HepG2 (cell line): Measurements from ENCODE around the gene PTPRU. TPM values are rescaled to one million over a fixed set of nuclear protein-coding genes. Genes with fewer than 3 reads are reported as not detected.

Source experiments
- ATAC-seq: fragments of 200-7000 bp; cut with Tn5 transposase; 3 replicates; pipeline ENCODE4 v1.9.1; 2020; ENCODE audit warnings: mild to moderate bottlenecking, moderate library complexity
- BruUV-seq: library from RNA; stranded (reverse); fragments of 400-500 nt; replicated peaks from 2 replicates; lab custom pipeline; 2021; lab: Mats Ljungman, UMichigan
- CTCF ChIA-PET: fragments of 300-600 bp; formaldehyde crosslinking; extraction: SDS; loops from one replicate; lab custom pipeline; 2021; ENCODE audit warnings: low total read pairs, inconsistent platforms, low intra/inter-chr PET ratio; lab: Yijun Ruan, JAX
- POLR2A ChIA-PET: fragments of 350-600 bp; sonication (Branson Sonifier 250); formaldehyde crosslinking; loops from one replicate; lab custom pipeline; 2020; ENCODE audit warnings: antibody characterized with exemption, inconsistent platforms; lab: Yijun Ruan, JAX
- DNase-seq: peaks from one replicate; pipeline ENCODE4 v3.0.0-alpha.2; 2015; ENCODE audit warnings: low spot score
- FAIRE-seq: peaks from 3 replicates; lab custom pipeline; 2011; peaks lifted over from hg19 to GRCh38; lab: Jason Lieb, UNC
- H2AFZ ChIP-seq: one replicate; pipeline ENCODE4 v1.6.1; 2011; ENCODE audit warnings: low read length, inconsistent platforms
- H3K27ac ChIP-seq: fragments of 300-600 bp; 3 replicates; pipeline ENCODE4 v1.8.0; 2011; ENCODE audit warnings: mixed run types, mild to moderate bottlenecking, mixed read lengths, low read length, inconsistent platforms; ENCODE audit not compliant: insufficient read depth; ENCODE audit errors: extremely low read length
- H3K27me3 ChIP-seq, 2 experiments: fragments of 200-600 bp in 1 of 2; 2 replicates in 1 of 2; 3 replicates in 1 of 2; pipeline versions ENCODE4 v1.6.0 to v1.8.0; 2011; ENCODE audit warnings: low read length in 2 of 2, mild to moderate bottlenecking in 2 of 2, moderate library complexity in 2 of 2, inconsistent platforms in 1 of 2; ENCODE audit not compliant: insufficient read depth in 2 of 2, control insufficient read depth in 1 of 2
- H3K36me3 ChIP-seq, 2 experiments: fragments of 200-600 bp in 1 of 2; replicated peaks in 1 of 2; 2 replicates in 1 of 2; 3 replicates in 1 of 2; pipeline versions ENCODE4 v1.5.1 to v1.8.0; 2011; ENCODE audit warnings: low read length in 2 of 2, inconsistent platforms in 1 of 2; ENCODE audit not compliant: insufficient read depth in 2 of 2, control insufficient read depth in 1 of 2
- H3K4me1 ChIP-seq: 2 replicates; pipeline ENCODE4 v1.5.1; 2012; ENCODE audit warnings: low read length, inconsistent platforms; ENCODE audit not compliant: insufficient read depth
- H3K4me2 ChIP-seq: 2 replicates; pipeline ENCODE4 v1.6.0; 2011; ENCODE audit warnings: low read depth, low read length, inconsistent platforms
- H3K4me3 ChIP-seq, 3 experiments: fragments of 200-600 bp in 1 of 3; sonication (generic), shearing (Covaris generic) in 1 of 3; replicated peaks in 1 of 3; 2 replicates each; pipeline ENCODE4 v1.5.1; 2011 to 2016; ENCODE audit warnings: low read length in 3 of 3, inconsistent platforms in 2 of 3, low read depth in 2 of 3, mild to moderate bottlenecking in 2 of 3, control low read depth in 1 of 3, mixed read lengths in 1 of 3; ENCODE audit not compliant: insufficient read depth in 1 of 3
- H3K79me2 ChIP-seq: one replicate; pipeline ENCODE4 v1.6.1; 2011; ENCODE audit warnings: low read length, inconsistent platforms; ENCODE audit not compliant: insufficient read depth
- H3K9ac ChIP-seq: 2 replicates; pipeline ENCODE4 v1.6.0; 2011; ENCODE audit warnings: mild to moderate bottlenecking, low read depth, low read length, inconsistent platforms; ENCODE audit not compliant: insufficient read depth
- H3K9me3 ChIP-seq: 2 replicates; pipeline ENCODE4 v1.5.1; 2012; ENCODE audit warnings: mild to moderate bottlenecking, low read length
- H4K20me1 ChIP-seq: 2 replicates; pipeline ENCODE4 v1.6.0; 2011; ENCODE audit warnings: inconsistent platforms, mild to moderate bottlenecking, low read length, moderate library complexity; ENCODE audit not compliant: insufficient read depth
- BORCS8-MEF2B ChIP-seq: sonication (generic); formaldehyde crosslinking; IDR thresholded peaks from 2 replicates; pipeline ENCODE4 v1.8.0; 2022; ENCODE audit warnings: mild to moderate bottlenecking, missing genetic modification reagents
- CBX1 ChIP-seq: IDR thresholded peaks from one replicate; pipeline ENCODE4 v1.6.1; 2016; ENCODE audit warnings: antibody characterized with exemption, low read depth
- ELF3 ChIP-seq: IDR thresholded peaks from 2 replicates; pipeline ENCODE4 v1.6.1; 2016; ENCODE audit warnings: missing genetic modification reagents, missing compliant biosample characterization
- JUN ChIP-seq: sonication (generic); formaldehyde crosslinking; IDR thresholded peaks from 2 replicates; pipeline ENCODE4 v1.4.0; 2020; ENCODE audit warnings: mild to moderate bottlenecking, missing genetic modification reagents
- NBN ChIP-seq: fragments of 450-650 bp; conservative IDR thresholded peaks from 2 replicates; pipeline ENCODE4 v1.6.1; 2017
- PHB2 ChIP-seq: fragments of 450-650 bp; IDR thresholded peaks from 2 replicates; pipeline ENCODE4 v1.6.1; 2018; ENCODE audit not compliant: partially characterized antibody
- SATB2 ChIP-seq: sonication (generic); formaldehyde crosslinking; IDR thresholded peaks from 2 replicates; pipeline ENCODE4 v1.5.0; 2020; ENCODE audit warnings: missing genetic modification reagents
- SRY ChIP-seq: sonication (generic); formaldehyde crosslinking; IDR thresholded peaks from 2 replicates; pipeline ENCODE4 v1.8.0; 2022; ENCODE audit warnings: mild to moderate bottlenecking, missing genetic modification reagents
- XRCC5 ChIP-seq: fragments of 200-400 bp; formaldehyde crosslinking; optimal IDR thresholded peaks from 2 replicates; pipeline ENCODE3; 2017; ENCODE audit warnings: mild to moderate bottlenecking, low read length
- ZFP1 ChIP-seq: IDR thresholded peaks from 2 replicates; pipeline ENCODE4 v1.6.1; 2016
- ZNF282 ChIP-seq: fragments of 450-650 bp; IDR thresholded peaks from 2 replicates; pipeline ENCODE4 v1.6.1; 2018; ENCODE audit not compliant: partially characterized antibody
- ZNF552 ChIP-seq: sonication (generic); formaldehyde crosslinking; IDR thresholded peaks from 2 replicates; pipeline ENCODE4 v1.9.0; 2022; ENCODE audit warnings: missing genetic modification reagents, mild to moderate bottlenecking, borderline replicate concordance
- ZNF75D ChIP-seq: sonication (generic); formaldehyde crosslinking; IDR thresholded peaks from 2 replicates; pipeline ENCODE4 v1.8.1; 2023; ENCODE audit warnings: missing genetic modification reagents, mild to moderate bottlenecking, borderline replicate concordance
- ZNF772 ChIP-seq: sonication (generic); formaldehyde crosslinking; IDR thresholded peaks from 2 replicates; pipeline ENCODE4 v1.5.0; 2020; ENCODE audit warnings: mild to moderate bottlenecking, missing genetic modification reagents
- WGBS: methylation state at CpG from one replicate; pipeline ENCODE4 v1.1.6; 2017; ENCODE audit warnings: low lambda C conversion rate; 5-methylcytosine and 5-hydroxymethylcytosine counted together
- in situ Hi-C: cut with HindIII; loops from 2 replicates; pipeline ENCODE4 v1.10.0; 2017; ENCODE audit warnings: low pct_unique_long_range_greater_than_20kb; ENCODE audit not compliant: extremely low pct_ligation_motif_present
- intact Hi-C: fragments of 100-400 bp; cut with micrococcal nuclease; formaldehyde crosslinking; loops from one replicate; pipeline ENCODE4 v1.10.0; 2022; ENCODE audit not compliant: unreplicated experiment
- polyA plus RNA-seq, 8 experiments: library from polyadenylated mRNA; depleted of rRNA in 3 of 8; stranded (reverse) in 7 of 8; unstranded in 1 of 8; fragments of >200 nt; fragmentation: Illumina TruSeq in 4 of 8; extraction: Trizol in 4 of 8; gene quantifications; 2 replicates each; pipeline versions ENCODE4 v1.2.1 to v1.2.3, GENCODE V29; 2011 to 2016; ENCODE audit warnings: low read depth in 4 of 8, missing spikeins in 1 of 8, mixed read lengths in 1 of 8; ENCODE audit not compliant: insufficient read depth in 1 of 8
- total RNA-seq, 5 experiments: library from RNA; depleted of rRNA; stranded (reverse); fragments of >200 nt; fragmentation: Illumina TruSeq; extraction: Trizol; gene quantifications; 2 replicates each; pipeline ENCODE4 v1.2.3, GENCODE V29; 2016; ENCODE audit warnings: low read depth in 1 of 5
- TF ChIP-seq, protein P1 (sequence below): sonication (generic); formaldehyde crosslinking; IDR thresholded peaks from 2 replicates; pipeline ENCODE4 v1.4.0; 2020; ENCODE audit warnings: missing genetic modification reagents
- TF ChIP-seq, protein P2 (sequence below): sonication (generic); formaldehyde crosslinking; IDR thresholded peaks from 2 replicates; pipeline ENCODE4 v1.5.0; 2020; ENCODE audit warnings: mild to moderate bottlenecking, missing genetic modification reagents

Gene PTPRU
- total and polyA plus RNA-seq, 2 of the 13 experiments (the other 11 are each of a cell fraction or from before 2014, with no cell fraction given) = 21.6 to 22.3 TPM

DNA sequence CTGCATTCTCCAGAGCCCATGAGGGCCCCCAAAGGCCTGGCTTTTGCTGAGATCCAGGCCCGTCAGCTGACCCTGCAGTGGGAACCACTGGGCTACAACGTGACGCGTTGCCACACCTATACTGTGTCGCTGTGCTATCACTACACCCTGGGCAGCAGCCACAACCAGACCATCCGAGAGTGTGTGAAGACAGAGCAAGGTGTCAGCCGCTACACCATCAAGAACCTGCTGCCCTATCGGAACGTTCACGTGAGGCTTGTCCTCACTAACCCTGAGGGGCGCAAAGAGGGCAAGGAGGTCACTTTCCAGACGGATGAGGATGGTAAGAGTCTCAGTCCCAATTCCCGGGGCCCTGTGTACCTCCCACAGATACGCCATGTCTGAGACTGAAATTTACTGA lies 39.1 kb downstream of the PTPRU start (continued):
- TF ChIP-seq, protein P1, sequence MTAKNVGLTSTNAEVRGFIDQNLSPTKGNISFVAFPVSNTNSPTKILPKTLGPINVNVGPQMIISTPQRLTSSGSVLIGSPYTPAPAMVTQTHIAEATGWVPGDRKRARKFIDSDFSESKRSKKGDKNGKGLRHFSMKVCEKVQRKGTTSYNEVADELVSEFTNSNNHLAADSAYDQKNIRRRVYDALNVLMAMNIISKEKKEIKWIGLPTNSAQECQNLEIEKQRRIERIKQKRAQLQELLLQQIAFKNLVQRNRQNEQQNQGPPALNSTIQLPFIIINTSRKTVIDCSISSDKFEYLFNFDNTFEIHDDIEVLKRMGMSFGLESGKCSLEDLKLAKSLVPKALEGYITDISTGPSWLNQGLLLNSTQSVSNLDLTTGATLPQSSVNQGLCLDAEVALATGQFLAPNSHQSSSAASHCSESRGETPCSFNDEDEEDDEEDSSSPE = no peak
- no peak for TF ChIP-seq BORCS8-MEF2B (CRISPR knock-in tag)

DNA sequence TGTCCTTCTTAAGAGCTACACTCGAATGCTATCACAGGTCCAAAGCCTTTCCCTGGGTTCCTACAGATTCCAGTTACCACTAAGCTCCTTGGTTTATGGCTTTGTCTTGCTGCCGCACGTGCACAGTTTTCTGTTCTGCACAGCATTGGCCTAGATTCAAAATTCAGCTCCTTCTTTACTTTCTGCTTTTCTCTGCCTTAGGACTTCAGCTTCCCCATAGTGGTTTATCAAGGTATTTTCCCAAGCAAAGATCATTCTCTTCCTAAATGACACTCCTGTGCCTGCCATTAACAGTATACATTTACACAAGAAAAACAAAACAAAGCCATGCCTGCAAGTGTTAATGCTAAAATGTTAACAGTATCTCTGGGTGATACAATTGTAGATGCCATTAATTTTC lies 41.8 kb downstream of the PTPRU start:
- H3K36me3 ChIP-seq = peaks cover 8 to 18% of the 10 kb centered on the region in 2 experiments
- intact Hi-C loops = no loop called here
- peaks cover 17% of the 10 kb centered on the region for H3K4me1 ChIP-seq
- BruUV-seq = no TSS peak
- no peak overlapping the region for H3K4me3 ChIP-seq
- TF ChIP-seq ZFP1 (CRISPR knock-in tag) (no peak), PHB2 (no peak), SRY (CRISPR knock-in tag) (no peak), NBN (no peak), JUN (CRISPR knock-in tag) (no peak), ZNF772 (no peak), ELF3 (no peak), SATB2 (CRISPR knock-in tag) (no peak), XRCC5 (no peak), ZNF282 (no peak), CBX1 (no peak), ZNF552 (CRISPR knock-in tag) (no peak), ZNF75D (CRISPR knock-in tag) (no peak)
- TF ChIP-seq, protein P2, sequence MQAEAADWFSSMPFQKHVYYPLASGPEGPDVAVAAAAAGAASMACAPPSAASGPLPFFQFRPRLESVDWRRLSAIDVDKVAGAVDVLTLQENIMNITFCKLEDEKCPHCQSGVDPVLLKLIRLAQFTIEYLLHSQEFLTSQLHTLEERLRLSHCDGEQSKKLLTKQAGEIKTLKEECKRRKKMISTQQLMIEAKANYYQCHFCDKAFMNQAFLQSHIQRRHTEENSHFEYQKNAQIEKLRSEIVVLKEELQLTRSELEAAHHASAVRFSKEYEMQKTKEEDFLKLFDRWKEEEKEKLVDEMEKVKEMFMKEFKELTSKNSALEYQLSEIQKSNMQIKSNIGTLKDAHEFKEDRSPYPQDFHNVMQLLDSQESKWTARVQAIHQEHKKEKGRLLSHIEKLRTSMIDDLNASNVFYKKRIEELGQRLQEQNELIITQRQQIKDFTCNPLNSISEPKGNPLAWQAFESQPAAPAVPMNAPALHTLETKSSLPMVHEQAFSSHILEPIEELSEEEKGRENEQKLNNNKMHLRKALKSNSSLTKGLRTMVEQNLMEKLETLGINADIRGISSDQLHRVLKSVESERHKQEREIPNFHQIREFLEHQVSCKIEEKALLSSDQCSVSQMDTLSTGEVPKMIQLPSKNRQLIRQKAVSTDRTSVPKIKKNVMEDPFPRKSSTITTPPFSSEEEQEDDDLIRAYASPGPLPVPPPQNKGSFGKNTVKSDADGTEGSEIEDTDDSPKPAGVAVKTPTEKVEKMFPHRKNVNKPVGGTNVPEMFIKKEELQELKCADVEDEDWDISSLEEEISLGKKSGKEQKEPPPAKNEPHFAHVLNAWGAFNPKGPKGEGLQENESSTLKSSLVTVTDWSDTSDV (CRISPR knock-in tag) = no peak
- TF ChIP-seq, all 625 proteins: peak for 0
- in situ Hi-C loops = no loop called here
- no peak for DNase-seq
- ATAC-seq = no peak
- WGBS = 89% methylated on average over 3 of the region's 3 CpGs
- H3K9ac ChIP-seq = no peak overlapping the region
- no peak overlapping the region for H2AFZ ChIP-seq
- H4K20me1 ChIP-seq = no peaks in the 10 kb centered on the region
- ChIA-PET CTCF (no interaction called here), POLR2A (no interaction called here)
- no peak overlapping the region for H3K27ac ChIP-seq
- H3K27me3 ChIP-seq = no peaks in the 10 kb centered on the region
- H3K4me2 ChIP-seq = no peak overlapping the region
- no peaks in the 10 kb centered on the region for H3K9me3 ChIP-seq
- FAIRE-seq = no peak
- H3K79me2 ChIP-seq = no peaks in the 10 kb centered on the region
